Epithelial cell of proximal tubule (primary cell): ENCODE data around the gene NOSIP. TPM values are rescaled to one million over a fixed set of nuclear protein-coding genes. Genes with fewer than 3 reads are reported as not detected.
A peak's percentile ranks its signal among the peaks of the same experiment; 100 is the strongest.

Experiments
- DNase-seq: peaks from one replicate; pipeline ENCODE4 v3.0.0-alpha.2; 2011; ENCODE audit warnings: low read depth
- H3K4me3 ChIP-seq: 2 replicates; pipeline ENCODE4 v1.5.1; 2011; ENCODE audit warnings: low read depth, mild to moderate bottlenecking, low read length
- total RNA-seq: library from RNA; depleted of rRNA; stranded (reverse); fragments of >200 nt; gene quantifications from 2 replicates; pipeline ENCODE4 v1.2.3, GENCODE V29; 2015
- TF ChIP-seq, protein P1 (sequence below): conservative IDR thresholded peaks from 2 replicates; pipeline ENCODE4 v1.5.1; 2012; ENCODE audit warnings: low read depth, mild to moderate bottlenecking, low read length

NOSIP gene
- total RNA-seq, 1 donor from 2014 or later = 82.4 TPM

- no peak overlapping the region for H3K4me3 ChIP-seq
- TF ChIP-seq, protein P1, sequence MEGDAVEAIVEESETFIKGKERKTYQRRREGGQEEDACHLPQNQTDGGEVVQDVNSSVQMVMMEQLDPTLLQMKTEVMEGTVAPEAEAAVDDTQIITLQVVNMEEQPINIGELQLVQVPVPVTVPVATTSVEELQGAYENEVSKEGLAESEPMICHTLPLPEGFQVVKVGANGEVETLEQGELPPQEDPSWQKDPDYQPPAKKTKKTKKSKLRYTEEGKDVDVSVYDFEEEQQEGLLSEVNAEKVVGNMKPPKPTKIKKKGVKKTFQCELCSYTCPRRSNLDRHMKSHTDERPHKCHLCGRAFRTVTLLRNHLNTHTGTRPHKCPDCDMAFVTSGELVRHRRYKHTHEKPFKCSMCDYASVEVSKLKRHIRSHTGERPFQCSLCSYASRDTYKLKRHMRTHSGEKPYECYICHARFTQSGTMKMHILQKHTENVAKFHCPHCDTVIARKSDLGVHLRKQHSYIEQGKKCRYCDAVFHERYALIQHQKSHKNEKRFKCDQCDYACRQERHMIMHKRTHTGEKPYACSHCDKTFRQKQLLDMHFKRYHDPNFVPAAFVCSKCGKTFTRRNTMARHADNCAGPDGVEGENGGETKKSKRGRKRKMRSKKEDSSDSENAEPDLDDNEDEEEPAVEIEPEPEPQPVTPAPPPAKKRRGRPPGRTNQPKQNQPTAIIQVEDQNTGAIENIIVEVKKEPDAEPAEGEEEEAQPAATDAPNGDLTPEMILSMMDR = no peak
- DNase-seq = no peak
Measured at GRCh38 chr19:49594993-49595818, 14.8 kb upstream of the NOSIP start.

DNA sequence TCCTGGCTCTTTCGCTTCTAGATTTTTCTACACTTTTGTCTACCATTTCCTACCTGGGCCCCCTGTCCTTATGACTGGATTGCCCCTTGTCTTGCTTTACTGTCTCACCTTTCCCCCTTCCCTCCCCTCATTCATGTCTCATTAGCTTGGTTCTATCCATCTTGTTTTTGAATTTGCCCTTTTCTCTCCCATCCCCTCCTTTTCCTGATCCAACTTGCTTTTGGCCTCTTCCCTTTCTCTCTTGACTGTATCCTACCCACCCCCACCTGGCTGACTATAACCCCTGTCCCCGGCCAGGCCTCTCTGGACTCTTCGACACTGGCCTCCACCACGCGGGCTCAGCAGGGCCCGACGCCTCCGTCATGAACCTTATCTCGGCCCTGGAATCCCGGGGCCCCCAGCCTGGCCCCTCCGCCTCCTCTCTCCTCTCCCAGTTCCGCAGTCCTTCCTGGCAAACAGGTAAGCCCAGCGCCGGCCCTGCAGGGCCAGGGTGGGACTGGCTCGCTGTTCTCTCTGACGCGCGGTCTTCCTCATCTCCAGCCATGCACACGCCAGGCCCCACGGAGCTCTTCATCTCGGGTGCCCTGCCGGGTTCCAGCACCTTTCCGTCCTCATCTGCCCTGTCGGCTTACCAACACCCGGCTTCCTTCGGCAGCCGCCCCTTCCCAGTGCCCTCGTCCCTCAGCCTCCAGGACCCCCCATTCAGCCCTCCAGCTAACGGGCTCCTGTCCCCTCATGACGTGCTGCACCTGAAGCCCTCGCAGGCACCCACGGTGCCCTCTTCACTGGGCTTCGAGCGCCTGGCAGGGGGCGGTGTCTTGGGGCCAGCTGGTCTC lies 14.0 kb upstream of the NOSIP start:
- DNase-seq = no peak
- TF ChIP-seq, protein P1 = no peak

DNA sequence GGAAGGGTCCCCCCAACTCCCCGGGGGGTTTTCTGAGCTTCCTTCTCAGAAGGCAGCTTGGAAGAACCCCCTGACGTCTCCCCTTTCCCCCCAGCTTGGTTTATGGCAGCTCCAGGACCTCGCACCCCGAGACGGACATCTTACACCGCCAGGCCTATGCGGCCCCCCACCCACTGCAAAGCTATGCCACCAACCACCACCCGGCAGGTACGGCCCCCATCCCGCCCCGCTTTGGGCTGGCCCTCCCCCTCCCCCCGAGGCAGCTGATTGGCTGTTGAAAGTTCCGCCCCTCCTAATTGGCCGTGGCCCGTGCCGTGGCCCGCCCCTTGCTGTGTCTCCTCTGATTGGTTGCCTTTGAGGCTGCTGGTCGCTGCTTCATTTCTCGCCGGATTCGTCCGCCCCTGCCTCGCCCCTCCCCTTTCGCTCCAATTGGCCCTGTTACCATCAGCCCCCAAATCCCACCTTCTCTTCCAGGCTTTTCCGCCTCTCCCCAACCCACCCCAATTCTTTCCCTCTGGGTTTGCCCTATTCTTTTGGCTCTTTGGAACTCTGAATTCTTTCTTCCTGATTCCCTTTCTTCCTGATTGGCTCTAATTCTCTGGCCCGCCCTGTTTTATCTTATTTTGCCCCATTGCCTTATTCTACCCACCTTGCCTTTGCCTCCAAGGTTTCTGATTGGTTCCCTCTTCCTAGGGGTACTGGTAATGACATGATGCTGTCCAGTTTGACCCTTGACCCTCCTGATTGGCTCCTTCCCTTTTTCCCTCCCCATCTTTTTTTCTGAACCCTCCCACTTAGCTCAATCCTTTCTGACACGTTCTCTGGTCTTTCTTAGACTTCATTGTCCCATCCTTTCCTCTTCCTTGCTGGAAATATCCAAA lies 13.1 kb upstream of the NOSIP start:
- DNase-seq = no peak
- TF ChIP-seq, protein P1 = no peak
- H3K4me3 ChIP-seq = peak overlapping the region; percentile 96

More for the DNA sequence above, 14.0 kb upstream of the NOSIP start:
- no peak overlapping the region for H3K4me3 ChIP-seq

DNA sequence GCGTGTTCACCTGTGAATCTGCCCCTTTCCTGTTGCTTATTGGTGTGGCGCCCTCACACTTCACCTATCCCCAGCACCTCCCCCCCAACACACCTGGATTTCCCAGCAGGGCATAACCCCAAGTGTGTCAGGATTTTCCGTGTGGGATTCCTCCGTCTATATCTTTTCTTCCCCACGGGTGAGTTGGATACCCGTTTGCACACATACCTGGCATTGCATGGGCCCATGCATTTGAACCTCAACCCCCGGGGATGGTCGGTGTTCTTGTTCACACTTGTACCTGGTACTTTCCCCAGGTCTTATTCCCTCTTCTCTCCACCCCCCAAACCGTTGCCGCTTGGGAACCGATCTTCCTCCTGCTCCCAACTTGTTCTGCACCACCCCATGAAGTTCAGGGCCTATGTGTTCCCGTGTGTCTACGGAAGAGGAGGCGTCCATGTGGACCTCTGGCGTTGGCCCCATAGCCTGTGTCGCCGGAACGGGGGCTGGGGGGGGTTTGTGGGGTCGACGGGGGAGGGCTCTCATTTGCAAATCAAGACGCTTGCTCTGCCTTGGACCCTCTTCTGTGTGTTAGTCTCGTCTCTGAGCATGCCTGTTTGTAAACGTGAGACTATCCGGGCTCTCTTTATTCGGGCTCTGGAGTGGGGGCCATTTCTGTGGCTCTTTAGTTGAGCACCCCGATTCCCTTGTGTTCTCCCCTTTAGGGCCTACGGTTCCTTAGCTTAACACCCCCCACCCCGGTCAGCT lies 12.3 kb upstream of the NOSIP start:
- H3K4me3 ChIP-seq = peak overlapping the region; percentile 96
- no peak for DNase-seq
- TF ChIP-seq, protein P1 = no peak

- DNase-seq = no peak
- TF ChIP-seq, protein P1 = no peak
- H3K4me3 ChIP-seq = peak overlapping the region; percentile 96
Measured at GRCh38 chr19:49591731-49592485, 11.6 kb upstream of the NOSIP start.
